Type B pancreatic cell (in vitro differentiated cells): ENCODE data around the gene NIPA2. TPM values are rescaled to one million over a fixed set of nuclear protein-coding genes. Genes with fewer than 3 reads are reported as not detected.

Experiments
- DNase-seq: peaks from one replicate; pipeline ENCODE4 v3.0.0; 2021; ENCODE audit warnings: mixed read lengths; ENCODE audit not compliant: unreplicated experiment; ENCODE audit errors: extremely low spot score
- H3K27ac Mint-ChIP-seq: 2 replicates; pipeline ENCODE4 v1.8.0; 2021; ENCODE audit warnings: mild to moderate bottlenecking, mixed read lengths
- H3K27me3 Mint-ChIP-seq: 2 replicates; pipeline ENCODE4 v1.8.0; 2021; ENCODE audit warnings: mixed read lengths
- H3K36me3 Mint-ChIP-seq: 2 replicates; pipeline ENCODE4 v1.8.0; 2021; ENCODE audit warnings: mixed read lengths
- H3K4me1 Mint-ChIP-seq: one replicate; pipeline ENCODE4 v1.8.0; 2021; ENCODE audit warnings: mixed read lengths; ENCODE audit not compliant: unreplicated experiment
- H3K4me3 Mint-ChIP-seq: 2 replicates; pipeline ENCODE4 v1.8.0; 2021; ENCODE audit warnings: mild to moderate bottlenecking, mixed read lengths
- H3K9me3 Mint-ChIP-seq: 2 replicates; pipeline ENCODE4 v1.8.0; 2021; ENCODE audit warnings: mixed read lengths
- CTCF ChIP-seq: fragments of 200-600 bp; sonication (generic); conservative IDR thresholded peaks from 2 replicates; pipeline ENCODE4 v1.5.0; 2021; ENCODE audit warnings: antibody characterized with exemption, mild to moderate bottlenecking
- total RNA-seq: library from RNA; stranded (reverse); gene quantifications from 2 replicates; pipeline ENCODE4 v1.2.1, GENCODE V29; 2021; ENCODE audit warnings: low replicate concordance

Gene NIPA2
- total RNA-seq, 1 donor from 2014 or later, result 48.7 TPM

DNA sequence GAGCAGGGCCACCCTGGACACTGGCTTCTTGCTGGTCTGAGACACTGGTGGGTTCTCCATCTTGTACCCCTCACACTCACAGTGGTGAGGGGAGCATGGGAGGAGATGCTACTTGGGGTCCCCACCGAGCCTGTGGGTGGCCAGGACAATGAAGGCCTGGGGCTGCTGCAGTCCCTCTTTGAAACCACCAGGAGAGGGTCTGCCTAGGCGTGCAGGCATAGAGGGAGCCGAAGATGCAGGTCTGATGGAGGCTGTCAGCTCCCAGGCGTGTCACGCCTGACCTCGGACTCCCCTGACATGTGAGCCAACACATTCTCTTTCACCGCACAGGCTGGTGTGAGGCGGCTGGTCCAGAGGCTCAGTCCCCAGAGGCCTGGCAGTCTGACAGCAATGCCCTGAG, 39.1 kb downstream of the NIPA2 start:
- Mint-ChIP-seq H3K27ac (no peak overlapping the region), H3K36me3 (peaks cover 30% of the 10 kb centered on the region), H3K4me3 (no peak overlapping the region), H3K4me1 (no peaks in the 10 kb centered on the region), H3K9me3 (no peaks in the 10 kb centered on the region), H3K27me3 (no peaks in the 10 kb centered on the region)
- no peak for DNase-seq
- TF ChIP-seq CTCF, result no peak

DNA sequence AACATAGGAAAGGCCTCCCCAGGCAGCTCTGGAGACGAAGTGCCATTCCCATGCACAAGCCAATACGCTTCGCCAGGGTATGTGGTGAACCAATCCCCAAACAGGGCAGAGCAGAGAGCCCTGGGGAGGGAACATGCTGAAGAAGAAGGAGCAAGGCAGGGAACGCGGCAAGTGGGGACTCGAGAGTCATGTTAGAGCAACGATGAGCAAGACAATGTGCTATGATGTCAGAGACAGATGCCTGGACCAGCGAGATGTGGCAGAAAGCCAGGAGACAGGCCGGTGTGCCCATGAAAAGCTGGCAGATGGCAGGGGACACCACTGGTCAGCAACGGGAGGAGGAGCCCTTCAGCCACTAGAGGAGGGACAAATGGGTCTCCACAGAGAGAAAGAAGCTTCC, 39.6 kb downstream of the NIPA2 start:
- no peak for DNase-seq
- no peak for TF ChIP-seq CTCF
- Mint-ChIP-seq H3K9me3 (no peaks in the 10 kb centered on the region), H3K27me3 (no peaks in the 10 kb centered on the region), H3K4me1 (no peaks in the 10 kb centered on the region), H3K4me3 (no peak overlapping the region), H3K36me3 (peaks cover 26% of the 10 kb centered on the region), H3K27ac (no peak overlapping the region)

- Mint-ChIP-seq H3K27ac (no peak overlapping the region), H3K4me1 (no peaks in the 10 kb centered on the region), H3K9me3 (no peaks in the 10 kb centered on the region), H3K36me3 (peaks cover 18% of the 10 kb centered on the region), H3K4me3 (no peak overlapping the region), H3K27me3 (no peaks in the 10 kb centered on the region)
- DNase-seq, result no peak
- no peak for TF ChIP-seq CTCF
Observed at GRCh38 chr15:22880068-22880980, 41.9 kb downstream of the NIPA2 start.

GRCh38 chr15:22880981-22881738, 42.7 kb downstream of the NIPA2 start:
- TF ChIP-seq CTCF, result no peak
- H3K27ac Mint-ChIP-seq, result no peak overlapping the region
- DNase-seq, result no peak
- H3K4me1 Mint-ChIP-seq, result no peaks in the 10 kb centered on the region
- no peak overlapping the region for H3K4me3 Mint-ChIP-seq
- H3K36me3 Mint-ChIP-seq, result peaks cover 18% of the 10 kb centered on the region
- no peaks in the 10 kb centered on the region for H3K9me3 Mint-ChIP-seq
- no peaks in the 10 kb centered on the region for H3K27me3 Mint-ChIP-seq

DNA sequence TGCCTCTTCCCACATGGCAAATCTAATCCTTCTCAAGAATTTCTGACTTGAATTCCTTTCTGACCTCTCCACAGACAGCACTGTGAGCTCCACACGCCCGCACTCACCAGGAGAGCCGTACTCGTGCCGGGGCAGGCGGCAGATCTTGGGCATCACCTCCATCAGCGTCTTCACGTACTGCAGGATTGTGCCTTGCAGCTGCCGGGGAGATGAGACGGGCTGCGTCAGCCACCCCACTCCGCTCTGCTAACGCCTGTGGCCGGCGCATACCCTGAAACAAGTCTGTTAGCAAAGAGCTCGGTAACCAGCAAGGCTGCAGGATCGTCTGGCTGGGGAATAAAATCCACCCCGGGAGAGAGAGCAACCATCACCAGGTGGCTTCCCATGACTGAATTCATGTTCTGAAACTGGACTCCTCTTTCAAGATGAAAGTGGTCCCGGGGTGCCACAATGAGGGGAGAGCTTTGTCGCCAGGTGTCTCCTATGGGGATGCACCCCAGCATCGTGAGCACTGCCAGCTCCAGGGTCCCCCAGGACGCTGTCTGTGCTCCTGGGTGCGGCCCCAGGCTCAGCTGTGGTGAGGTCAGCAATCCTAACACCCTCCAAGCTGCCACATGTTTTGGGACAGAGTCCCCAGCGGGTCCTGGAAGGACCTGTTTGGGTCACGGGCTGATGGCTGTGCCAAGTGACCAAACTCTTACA, 43.4 kb downstream of the NIPA2 start:
- H3K27me3 Mint-ChIP-seq, result no peaks in the 10 kb centered on the region
- no peak for TF ChIP-seq CTCF
- H3K9me3 Mint-ChIP-seq, result no peaks in the 10 kb centered on the region
- no peak overlapping the region for H3K4me3 Mint-ChIP-seq
- H3K27ac Mint-ChIP-seq, result no peak overlapping the region
- H3K4me1 Mint-ChIP-seq, result no peaks in the 10 kb centered on the region
- no peak for DNase-seq
- H3K36me3 Mint-ChIP-seq, result peaks cover 16% of the 10 kb centered on the region
